ENCODE results near the gene SAE1. TPM values are rescaled to one million over a fixed set of nuclear protein-coding genes. Genes with fewer than 3 reads are reported as not detected.
A peak's percentile ranks its signal among the peaks of the same experiment; 100 is the strongest.

The SAE1 gene
- total and polyA plus RNA-seq, 8 donors = 16.2 to 373 (median 43.5) TPM

GRCh38 chr19:47142779-47143178 lies 12.1 kb downstream of the SAE1 start:
- Histone ChIP-seq H3K9me3 (no peaks in the 10 kb centered on the region), H3K27me3 (no peaks in the 10 kb centered on the region), H3K4me1 (peaks cover 6 to 52% (median 18%) of the 10 kb centered on the region in 4 donors), H3K36me3 (peaks cover 24 to 53% (median 49%) of the 10 kb centered on the region in 4 donors), H3K27ac (peak overlapping the region in 2 of 5 donors; percentile 64 to 76), H3K4me3 (no peak overlapping the region)
- WGBS, 5 donors = 74 to 85% (median 81%) methylated on average over 5 of the region's 5 CpGs
- no peak for DNase-seq
- intact Hi-C loops (cut with DNase I; ENCODE audit: low total_unique reads) = no loop called here
- no peak for TF ChIP-seq POLR2AphosphoS5 (IDR thresholded peaks at IDR 0.05)
- no peak for TF ChIP-seq POLR2A (IDR thresholded peaks at IDR 0.05)
- no peak for TF ChIP-seq CTCF (IDR thresholded peaks at IDR 0.05)
- no peak for TF ChIP-seq EP300 (IDR thresholded peaks at IDR 0.05)

GRCh38 chr19:47143322-47144073 lies 12.9 kb downstream of the SAE1 start:
- Histone ChIP-seq H3K27ac (peak overlapping the region in 3 of 5 donors; percentile 10 to 76 (median 64)), H3K9me3 (no peaks in the 10 kb centered on the region), H3K4me1 (peaks cover 6 to 45% (median 16%) of the 10 kb centered on the region in 4 donors), H3K36me3 (peaks cover 30 to 54% (median 53%) of the 10 kb centered on the region in 4 donors), H3K4me3 (no peak overlapping the region), H3K27me3 (no peaks in the 10 kb centered on the region)
- WGBS, 5 donors = 71 to 78% (median 76%) methylated on average over 11 of the region's 11 CpGs
- intact Hi-C loops (cut with DNase I; ENCODE audit: low total_unique reads) = no loop called here
- peak in 1 of 2 donors; percentile 30 for DNase-seq
- TF ChIP-seq POLR2AphosphoS5 (IDR thresholded peaks at IDR 0.05) (peak in 1 of 3 donors; percentile 3), POLR2A (IDR thresholded peaks at IDR 0.05) (no peak)

- TF ChIP-seq POLR2A (IDR thresholded peaks at IDR 0.05) (no peak), EP300 (IDR thresholded peaks at IDR 0.05) (no peak), POLR2AphosphoS5 (IDR thresholded peaks at IDR 0.05) (no peak), CTCF (IDR thresholded peaks at IDR 0.05) (no peak)
- H3K36me3 ChIP-seq = peaks cover 30 to 59% (median 58%) of the 10 kb centered on the region in 4 donors
- no peaks in the 10 kb centered on the region for H3K9me3 ChIP-seq
- no peak overlapping the region for H3K4me3 ChIP-seq
- 85 to 91% (median 89%) methylated on average over 13 of the region's 13 CpGs for WGBS, 5 donors
- intact Hi-C loops (cut with DNase I; ENCODE audit: low total_unique reads) = loop anchor here (5.0 kb wide), 1 partner anchor 103 kb away; no protein-coding TSS in a partner anchor
- no peak for DNase-seq
- peaks cover 8 to 45% (median 20%) of the 10 kb centered on the region in 4 donors for H3K4me1 ChIP-seq
- H3K27ac ChIP-seq = peak overlapping the region in 1 of 5 donors; percentile 76
- H3K27me3 ChIP-seq = no peaks in the 10 kb centered on the region
Observed at GRCh38 chr19:47144630-47145029, 14.0 kb downstream of the SAE1 start.

- peak overlapping the region in 2 of 5 donors; percentile 9 to 46 for H3K27ac ChIP-seq
- peaks cover 37 to 68% (median 67%) of the 10 kb centered on the region in 4 donors for H3K36me3 ChIP-seq
- 76 to 86% (median 85%) methylated on average over 5 of the region's 5 CpGs for WGBS, 5 donors
Observed at GRCh38 chr19:47145639-47146486, 15.2 kb downstream of the SAE1 start.

DNA sequence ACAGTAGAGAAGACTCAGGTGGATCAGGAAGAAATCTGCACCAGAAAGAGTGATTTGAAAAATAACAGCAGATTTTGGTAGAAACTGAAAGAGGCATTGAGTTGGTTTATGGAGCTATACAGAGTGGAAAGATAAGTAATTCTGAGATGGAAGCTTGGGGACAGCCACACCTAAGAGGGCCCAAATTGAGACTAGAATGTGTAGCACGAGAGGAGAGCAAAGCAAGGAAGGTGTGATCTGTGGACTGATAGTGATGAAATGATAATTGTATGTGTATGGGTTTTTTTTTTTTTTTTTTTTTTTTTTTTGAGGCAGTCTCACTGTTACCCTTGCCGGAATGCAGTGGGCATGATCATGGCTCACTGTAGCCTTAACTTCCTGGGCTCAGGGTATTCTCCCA lies 16.3 kb downstream of the SAE1 start:
- DNase-seq = no peak
- peaks cover 12 to 48% (median 22%) of the 10 kb centered on the region in 4 donors for H3K4me1 ChIP-seq
- intact Hi-C loops (cut with DNase I; ENCODE audit: low total_unique reads) = loop anchor here (5.0 kb wide), 1 partner anchor 100 kb away; no protein-coding TSS in a partner anchor
- H3K4me3 ChIP-seq = no peak overlapping the region
- WGBS, 5 donors = 89 to 95% (median 92%) methylated on average over 2 of the region's 2 CpGs
- TF ChIP-seq CTCF (IDR thresholded peaks at IDR 0.05) (no peak), EP300 (IDR thresholded peaks at IDR 0.05) (no peak), POLR2AphosphoS5 (IDR thresholded peaks at IDR 0.05) (no peak), POLR2A (IDR thresholded peaks at IDR 0.05) (no peak)
- H3K27me3 ChIP-seq = no peaks in the 10 kb centered on the region
- H3K36me3 ChIP-seq = peaks cover 41 to 78% (median 77%) of the 10 kb centered on the region in 4 donors
- no peaks in the 10 kb centered on the region for H3K9me3 ChIP-seq
- peak overlapping the region in 1 of 5 donors; percentile 46 for H3K27ac ChIP-seq

More at GRCh38 chr19:47145639-47146486, 15.2 kb downstream of the SAE1 start:
- DNase-seq = peak in 1 of 2 donors; percentile 12
- Histone ChIP-seq H3K4me1 (peaks cover 8 to 46% (median 22%) of the 10 kb centered on the region in 4 donors), H3K4me3 (no peak overlapping the region), H3K27me3 (no peaks in the 10 kb centered on the region), H3K9me3 (no peaks in the 10 kb centered on the region)
- TF ChIP-seq POLR2A (IDR thresholded peaks at IDR 0.05) (no peak), POLR2AphosphoS5 (IDR thresholded peaks at IDR 0.05) (no peak)
- intact Hi-C loops (cut with DNase I; ENCODE audit: low total_unique reads) = loop anchor here (5.0 kb wide), 1 partner anchor 101 kb away; no protein-coding TSS in a partner anchor

Measured in stomach (tissue), 9 donors.